Loucy (cell line): ENCODE results near the gene INO80D.

Experiments
- H2AFZ ChIP-seq: fragments of 200-600 bp; sonication (generic); 2 replicates; pipeline ENCODE4 v1.6.0; 2016; ENCODE audit warnings: antibody characterized with exemption, mild to moderate bottlenecking, low read length, moderate library complexity
- H3F3A ChIP-seq: fragments of 200-600 bp; 2 replicates; pipeline ENCODE4 v1.6.0; 2016; ENCODE audit warnings: antibody characterized with exemption, low read depth, mild to moderate bottlenecking
- H3K27me3 ChIP-seq: fragments of 200-600 bp; sonication (generic); 2 replicates; pipeline ENCODE4 v1.6.1; 2014; ENCODE audit warnings: low read length, mild to moderate bottlenecking; ENCODE audit not compliant: insufficient read depth, poor library complexity, severe bottlenecking
- H3K36me3 ChIP-seq: fragments of 200-600 bp; sonication (generic); 2 replicates; pipeline ENCODE4 v1.6.1; 2016; ENCODE audit warnings: low read length; ENCODE audit not compliant: insufficient read depth
- H3K4me1 ChIP-seq: fragments of 200-600 bp; sonication (generic); 2 replicates; pipeline ENCODE4 v1.5.1; 2014; ENCODE audit warnings: low read length, mild to moderate bottlenecking; ENCODE audit not compliant: insufficient read depth, poor library complexity, severe bottlenecking
- H3K4me2 ChIP-seq: fragments of 200-600 bp; sonication (generic); 2 replicates; pipeline ENCODE4 v1.6.0; 2014; ENCODE audit warnings: antibody characterized with exemption, low read length, low read depth, mild to moderate bottlenecking; ENCODE audit not compliant: poor library complexity, severe bottlenecking
- H3K4me3 ChIP-seq: fragments of 200-600 bp; sonication (generic); 2 replicates; pipeline ENCODE4 v1.5.1; 2014; ENCODE audit warnings: low read length, mild to moderate bottlenecking, mixed read lengths; ENCODE audit not compliant: poor library complexity, severe bottlenecking
- H3K79me2 ChIP-seq: fragments of 200-600 bp; sonication (generic); 2 replicates; pipeline ENCODE4 v1.6.1; 2014; ENCODE audit warnings: low read length; ENCODE audit not compliant: insufficient read depth
- H3K9ac ChIP-seq: fragments of 200-600 bp; sonication (generic); 2 replicates; pipeline ENCODE4 v1.6.0; 2014; ENCODE audit warnings: mild to moderate bottlenecking, low read depth, low read length, moderate library complexity; ENCODE audit not compliant: poor library complexity, severe bottlenecking
- H3K9me2 ChIP-seq: fragments of 200-600 bp; sonication (generic); replicated peaks from 2 replicates; pipeline ENCODE4 v1.6.1; 2016; ENCODE audit warnings: low read depth, low read length, mixed read lengths
- H3K9me3 ChIP-seq: fragments of 200-600 bp; sonication (generic); 2 replicates; pipeline ENCODE4 v1.6.1; 2014; ENCODE audit warnings: mild to moderate bottlenecking, antibody characterized with exemption, low read length, low read depth; ENCODE audit not compliant: insufficient read depth
- H4K20me1 ChIP-seq: fragments of 200-600 bp; sonication (generic); 2 replicates; pipeline ENCODE4 v1.6.0; 2014; ENCODE audit warnings: antibody characterized with exemption, low read length, mild to moderate bottlenecking; ENCODE audit not compliant: insufficient read depth, poor library complexity, severe bottlenecking
- EZH2phosphoT487 ChIP-seq: fragments of 200-600 bp; IDR thresholded peaks from 2 replicates; pipeline ENCODE4 v1.6.1; 2018; ENCODE audit warnings: antibody characterized with exemption, mild to moderate bottlenecking, moderate library complexity, borderline replicate concordance
- TF ChIP-seq, protein P1 (sequence below): fragments of 200-600 bp; sonication (generic); conservative IDR thresholded peaks from 2 replicates; pipeline ENCODE4 v1.5.1; 2014; ENCODE audit warnings: mild to moderate bottlenecking, antibody characterized with exemption, low read length

Gene INO80D

DNA sequence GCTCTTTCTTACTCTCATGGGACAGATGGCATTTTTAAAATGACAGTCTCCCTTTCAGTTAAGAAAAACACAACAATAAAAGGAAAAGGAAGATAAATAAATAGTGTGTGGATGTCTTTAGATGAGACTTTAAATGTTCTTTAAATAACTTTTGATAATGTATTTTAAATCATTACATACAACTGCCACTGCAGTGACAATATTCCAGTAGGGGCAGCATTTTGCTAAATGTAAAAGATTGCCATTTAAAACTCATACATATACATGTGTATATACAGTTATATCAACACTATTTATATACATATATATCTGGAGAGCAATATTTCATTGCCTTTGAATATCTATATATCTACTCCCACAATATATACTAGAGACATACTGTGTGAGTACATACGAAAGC is 90.7 kb downstream of the INO80D start:
- TF ChIP-seq EZH2phosphoT487, result no peak
- TF ChIP-seq, protein P1, sequence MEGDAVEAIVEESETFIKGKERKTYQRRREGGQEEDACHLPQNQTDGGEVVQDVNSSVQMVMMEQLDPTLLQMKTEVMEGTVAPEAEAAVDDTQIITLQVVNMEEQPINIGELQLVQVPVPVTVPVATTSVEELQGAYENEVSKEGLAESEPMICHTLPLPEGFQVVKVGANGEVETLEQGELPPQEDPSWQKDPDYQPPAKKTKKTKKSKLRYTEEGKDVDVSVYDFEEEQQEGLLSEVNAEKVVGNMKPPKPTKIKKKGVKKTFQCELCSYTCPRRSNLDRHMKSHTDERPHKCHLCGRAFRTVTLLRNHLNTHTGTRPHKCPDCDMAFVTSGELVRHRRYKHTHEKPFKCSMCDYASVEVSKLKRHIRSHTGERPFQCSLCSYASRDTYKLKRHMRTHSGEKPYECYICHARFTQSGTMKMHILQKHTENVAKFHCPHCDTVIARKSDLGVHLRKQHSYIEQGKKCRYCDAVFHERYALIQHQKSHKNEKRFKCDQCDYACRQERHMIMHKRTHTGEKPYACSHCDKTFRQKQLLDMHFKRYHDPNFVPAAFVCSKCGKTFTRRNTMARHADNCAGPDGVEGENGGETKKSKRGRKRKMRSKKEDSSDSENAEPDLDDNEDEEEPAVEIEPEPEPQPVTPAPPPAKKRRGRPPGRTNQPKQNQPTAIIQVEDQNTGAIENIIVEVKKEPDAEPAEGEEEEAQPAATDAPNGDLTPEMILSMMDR, result peak; percentile 60
- no peak overlapping the region for H2AFZ ChIP-seq

GRCh38 chr2:205994344-205994743 is 91.6 kb downstream of the INO80D start:
- peaks cover 46% of the 10 kb centered on the region; the same call in 1 of the 2 replicates for H3K36me3 ChIP-seq
- H3F3A ChIP-seq, result no peaks in the 10 kb centered on the region
- no peaks in the 10 kb centered on the region for H3K27me3 ChIP-seq
- H4K20me1 ChIP-seq, result peaks cover 5% of the 10 kb centered on the region
- no peak overlapping the region for H3K4me2 ChIP-seq
- no peaks in the 10 kb centered on the region for H3K9me3 ChIP-seq
- TF ChIP-seq, protein P1, result no peak
- no peak for TF ChIP-seq EZH2phosphoT487
- no peak overlapping the region for H3K9ac ChIP-seq
- no peak overlapping the region for H3K4me3 ChIP-seq
- peaks cover 4% of the 10 kb centered on the region for H3K4me1 ChIP-seq
- H2AFZ ChIP-seq, result no peak overlapping the region
- no peaks in the 10 kb centered on the region for H3K79me2 ChIP-seq
- no peaks in the 10 kb centered on the region for H3K9me2 ChIP-seq

More for the DNA sequence above, 90.7 kb downstream of the INO80D start:
- no peaks in the 10 kb centered on the region for H3F3A ChIP-seq
- H3K4me2 ChIP-seq, result no peak overlapping the region
- H3K9me3 ChIP-seq, result no peaks in the 10 kb centered on the region
- peaks cover 4% of the 10 kb centered on the region for H3K4me1 ChIP-seq
- H3K79me2 ChIP-seq, result no peaks in the 10 kb centered on the region
- H3K36me3 ChIP-seq, result peaks cover 48% of the 10 kb centered on the region; the same call in 1 of the 2 replicates
- no peak overlapping the region for H3K4me3 ChIP-seq
- H3K9me2 ChIP-seq, result no peaks in the 10 kb centered on the region
- H4K20me1 ChIP-seq, result peaks cover 5% of the 10 kb centered on the region
- H3K27me3 ChIP-seq, result no peaks in the 10 kb centered on the region
- no peak overlapping the region for H3K9ac ChIP-seq

- no peaks in the 10 kb centered on the region for H3K4me1 ChIP-seq
- no peak overlapping the region for H3K4me2 ChIP-seq
- H3K27me3 ChIP-seq, result no peaks in the 10 kb centered on the region
- H3K36me3 ChIP-seq, result peaks cover 31% of the 10 kb centered on the region; the same call in 1 of the 2 replicates
- no peak overlapping the region for H2AFZ ChIP-seq
- no peak overlapping the region for H3K9ac ChIP-seq
- no peaks in the 10 kb centered on the region for H3K79me2 ChIP-seq
- H3K9me3 ChIP-seq, result no peaks in the 10 kb centered on the region
- no peaks in the 10 kb centered on the region for H4K20me1 ChIP-seq
- TF ChIP-seq, protein P1, result no peak
- no peak for TF ChIP-seq EZH2phosphoT487
- no peaks in the 10 kb centered on the region for H3F3A ChIP-seq
- no peaks in the 10 kb centered on the region for H3K9me2 ChIP-seq
- no peak overlapping the region for H3K4me3 ChIP-seq
Observed at GRCh38 chr2:205990104-205990503, 95.9 kb downstream of the INO80D start.
